ENCODE measurements around the gene RIN1. TPM values are rescaled to one million over a fixed set of nuclear protein-coding genes. Genes with fewer than 3 reads are reported as not detected.
A peak's percentile ranks its signal among the peaks of the same experiment; 100 is the strongest.

RIN1 gene
- total and polyA plus RNA-seq, 9 of the 15 experiments (the other 6 are each of a cell fraction or from before 2014, with no cell fraction given): 0.01 to 1.2 (median 0.45) TPM; not detected in 1

- peak; percentile 59; the same call in 1 of the 2 replicates for TF ChIP-seq ZBTB33 (CRISPR knock-in tag; IDR thresholded peaks at IDR 0.05)
- no peak for TF ChIP-seq ZNF3 (CRISPR knock-in tag; IDR thresholded peaks at IDR 0.05)
- TF ChIP-seq CXXC5 (CRISPR knock-in tag; IDR thresholded peaks at IDR 0.05): peak; percentile 84
- TF ChIP-seq SMARCE1 (IDR thresholded peaks at IDR 0.05): peak; percentile 74; the same call in 1 of the 2 replicates
- peak; percentile 74 for TF ChIP-seq ZBTB2 (IDR thresholded peaks at IDR 0.05)
- TF ChIP-seq ATF7 (IDR thresholded peaks at IDR 0.05): peak; percentile 77
- no peak; the same call in 1 of the 2 replicates for TF ChIP-seq CREB1 (IDR thresholded peaks at IDR 0.05)
- peak; percentile 71 for TF ChIP-seq CREB1 (CRISPR knock-in tag; IDR thresholded peaks at IDR 0.05)
- peak; percentile 26 for TF ChIP-seq RBBP5 (IDR thresholded peaks at IDR 0.05; ENCODE audit: borderline replicate concordance, insufficient read depth, low read length, poor library complexity, severe bottlenecking)
- TF ChIP-seq NR2C2 (CRISPR knock-in tag; IDR thresholded peaks at IDR 0.05): peak; percentile 40
- no peak for TF ChIP-seq NR2C2 (tag; IDR thresholded peaks at IDR 0.05)
- 0 out of 2 replicates have a peak, but pooled peaks have one; percentile 58 for TF ChIP-seq ZNF511 (CRISPR knock-in tag; IDR thresholded peaks at IDR 0.05)
- no peak for TF ChIP-seq MXD1 (CRISPR knock-in tag; IDR thresholded peaks at IDR 0.05; ENCODE audit: borderline replicate concordance, poor library complexity, severe bottlenecking)
- no peak for TF ChIP-seq ZNF175 (CRISPR knock-in tag; IDR thresholded peaks at IDR 0.05; ENCODE audit: low read depth)
- no peak; the same call in 1 of the 2 replicates for TF ChIP-seq GATAD2B (IDR thresholded peaks at IDR 0.05; ENCODE audit: borderline replicate concordance)
- peak; percentile 96 for TF ChIP-seq ZFX (CRISPR knock-in tag; IDR thresholded peaks at IDR 0.05)
- peak in 1 of 2 experiments; percentile 59; a peak in 1 of 4 replicates for TF ChIP-seq MLLT1 (IDR thresholded peaks at IDR 0.05)
- TF ChIP-seq JUND (IDR thresholded peaks at IDR 0.05; ENCODE audit: borderline replicate concordance, low read depth, low read length): 0 out of 2 replicates have a peak, but pooled peaks have one; percentile 1
- TF ChIP-seq JUND (tag; IDR thresholded peaks at IDR 0.05; ENCODE audit: borderline replicate concordance, low read depth, low read length): no peak; the same call in 2 of the 3 replicates
- peak; percentile 99 for TF ChIP-seq NFATC3 (IDR thresholded peaks at IDR 0.05)
- TF ChIP-seq ZNF316 (IDR thresholded peaks at IDR 0.05): no peak
- 0 out of 2 replicates have a peak, but pooled peaks have one; percentile 50 for TF ChIP-seq HDGF (IDR thresholded peaks at IDR 0.05)
- peak; percentile 96 for TF ChIP-seq EGR1 (conservative IDR thresholded peaks at IDR 0.05)
- peak; percentile 70 for TF ChIP-seq HNRNPLL (IDR thresholded peaks at IDR 0.05; ENCODE audit: low read depth, low read length, poor library complexity, severe bottlenecking)
These were observed 24.2 kb downstream of the RIN1 start (continued) for GRCh38 chr11:66311965-66312548.

Data from K562 (cell line).